ENCODE results near the gene TMEM106C. TPM values are rescaled to one million over a fixed set of nuclear protein-coding genes. Genes with fewer than 3 reads are reported as not detected.
A peak's percentile ranks its signal among the peaks of the same experiment; 100 is the strongest.

TMEM106C gene
- total and polyA plus RNA-seq, 2 of the 13 experiments (the other 11 are each of a cell fraction or from before 2014, with no cell fraction given): 132 to 192 TPM

GRCh38 chr12:47963340-47964040 lies at the start of gene TMEM106C (continued):
- no peak for TF ChIP-seq PRDM15 (CRISPR knock-in tag; IDR thresholded peaks at IDR 0.05)
- TF ChIP-seq MZF1 (CRISPR knock-in tag; IDR thresholded peaks at IDR 0.05; ENCODE audit: borderline replicate concordance): no peak
- TF ChIP-seq PLSCR1 (CRISPR knock-in tag; IDR thresholded peaks at IDR 0.05; ENCODE audit: borderline replicate concordance): no peak
- TF ChIP-seq MAFF (IDR thresholded peaks at IDR 0.05; ENCODE audit: low read depth, low read length): no peak
- no peak for TF ChIP-seq HNF4G (IDR thresholded peaks at IDR 0.05; ENCODE audit: borderline replicate concordance, low read depth, low read length)
- 0 out of 2 replicates have a peak, but pooled peaks have one; percentile 33 for TF ChIP-seq HNF4G (CRISPR knock-in tag; IDR thresholded peaks at IDR 0.05; ENCODE audit: borderline replicate concordance, low read depth)
- TF ChIP-seq ZNF772 (CRISPR knock-in tag; IDR thresholded peaks at IDR 0.05): peak; percentile 82
- peak; percentile 74 for TF ChIP-seq ZGPAT (CRISPR knock-in tag; IDR thresholded peaks at IDR 0.05)
- no peak for TF ChIP-seq JDP2 (CRISPR knock-in tag; IDR thresholded peaks at IDR 0.05; ENCODE audit: borderline replicate concordance)
- no peak for TF ChIP-seq ZNF326 (CRISPR knock-in tag; IDR thresholded peaks at IDR 0.05; ENCODE audit: borderline replicate concordance)
- TF ChIP-seq MTF1 (CRISPR knock-in tag; IDR thresholded peaks at IDR 0.05): no peak
- TF ChIP-seq ZFP90 (CRISPR knock-in tag; IDR thresholded peaks at IDR 0.05; ENCODE audit: borderline replicate concordance): no peak; the same call in 1 of the 2 replicates
- no peak for TF ChIP-seq ZNF367 (CRISPR knock-in tag; IDR thresholded peaks at IDR 0.05; ENCODE audit: borderline replicate concordance)
- TF ChIP-seq RORA (CRISPR knock-in tag; IDR thresholded peaks at IDR 0.05): no peak
- peak; percentile 37 for TF ChIP-seq SKI (IDR thresholded peaks at IDR 0.05; ENCODE audit: partially characterized antibody)
- peak; percentile 16; the same call in 1 of the 3 replicates for TF ChIP-seq MXI1 (IDR thresholded peaks at IDR 0.05; ENCODE audit: borderline replicate concordance, low read depth, low read length)
- TF ChIP-seq ZEB1 (IDR thresholded peaks at IDR 0.05; ENCODE audit: insufficient replicate concordance, low read depth): no peak
- TF ChIP-seq PAX8 (CRISPR knock-in tag; IDR thresholded peaks at IDR 0.05; ENCODE audit: borderline replicate concordance): no peak
- no peak for TF ChIP-seq ZNF530 (CRISPR knock-in tag; IDR thresholded peaks at IDR 0.05; ENCODE audit: low read depth)
- TF ChIP-seq MEIS1 (CRISPR knock-in tag; IDR thresholded peaks at IDR 0.05; ENCODE audit: borderline replicate concordance): peak; percentile 63; the same call in 1 of the 2 replicates
- no peak for TF ChIP-seq ZNF576 (CRISPR knock-in tag; IDR thresholded peaks at IDR 0.05)
- TF ChIP-seq HMG20B (CRISPR knock-in tag; conservative IDR thresholded peaks at IDR 0.05): no peak
- TF ChIP-seq ZNF343 (CRISPR knock-in tag; IDR thresholded peaks at IDR 0.05): peak; percentile 26; the same call in 1 of the 2 replicates
- TF ChIP-seq ZNF354B (CRISPR knock-in tag; IDR thresholded peaks at IDR 0.05): no peak
- 0 out of 2 replicates have a peak, but pooled peaks have one; percentile 41 for TF ChIP-seq ZNF317 (CRISPR knock-in tag; IDR thresholded peaks at IDR 0.05)

Data from HepG2 (cell line).